ENCODE data around the gene ITIH4. TPM values are rescaled to one million over a fixed set of nuclear protein-coding genes. Genes with fewer than 3 reads are reported as not detected.

Gene ITIH4
- total RNA-seq, 1 experiment from 2014 or later = 0.80 TPM

GRCh38 chr3:52811452-52812011 is 18.9 kb downstream of the ITIH4 start:
- POLR2A ChIA-PET (ENCODE audit: unreplicated experiment) = interaction anchor here (0.7 kb wide), 1 partner anchor 135 kb away, joined by 4 read pairs; no protein-coding TSS in a partner anchor

GRCh38 chr3:52810923-52811322 is 19.5 kb downstream of the ITIH4 start:
- BruUV-seq (replicated peaks) = no TSS peak
- intact Hi-C loops (cut with micrococcal nuclease) = no loop called here
- Histone ChIP-seq H3K4me3 (ENCODE audit: low read length) (no peak overlapping the region), H3K27me3 (ENCODE audit: low read length) (no peaks in the 10 kb centered on the region), H3K9ac (ENCODE audit: low read length) (no peak overlapping the region), H3K4me1 (ENCODE audit: insufficient read depth, low read length) (no peaks in the 10 kb centered on the region), H4K20me1 (ENCODE audit: low read length) (no peaks in the 10 kb centered on the region), H3K79me2 (ENCODE audit: low read length) (no peaks in the 10 kb centered on the region), H2AFZ (ENCODE audit: low read length) (no peak overlapping the region), H3K9me2 (replicated peaks; ENCODE audit: low read length) (no peaks in the 10 kb centered on the region), H3K4me2 (ENCODE audit: low read length) (no peak overlapping the region), H3K36me3 (ENCODE audit: low read depth, low read length) (no peaks in the 10 kb centered on the region), H3K27ac (ENCODE audit: low read length) (no peak overlapping the region), H3K9me3 (ENCODE audit: low read length) (no peaks in the 10 kb centered on the region), H3F3A (ENCODE audit: low read length, unreplicated experiment) (no peaks in the 10 kb centered on the region)
- ATAC-seq = no peak
- ChIA-PET POLR2A (ENCODE audit: unreplicated experiment) (no interaction called here), CTCF (no interaction called here)
- TF ChIP-seq EZH2 (IDR thresholded peaks at IDR 0.05; ENCODE audit: low read length, unreplicated experiment) = no peak
- no peak for TF ChIP-seq EZH2phosphoT487 (IDR thresholded peaks at IDR 0.05; ENCODE audit: borderline replicate concordance, low read length)
- TF ChIP-seq, protein P1, sequence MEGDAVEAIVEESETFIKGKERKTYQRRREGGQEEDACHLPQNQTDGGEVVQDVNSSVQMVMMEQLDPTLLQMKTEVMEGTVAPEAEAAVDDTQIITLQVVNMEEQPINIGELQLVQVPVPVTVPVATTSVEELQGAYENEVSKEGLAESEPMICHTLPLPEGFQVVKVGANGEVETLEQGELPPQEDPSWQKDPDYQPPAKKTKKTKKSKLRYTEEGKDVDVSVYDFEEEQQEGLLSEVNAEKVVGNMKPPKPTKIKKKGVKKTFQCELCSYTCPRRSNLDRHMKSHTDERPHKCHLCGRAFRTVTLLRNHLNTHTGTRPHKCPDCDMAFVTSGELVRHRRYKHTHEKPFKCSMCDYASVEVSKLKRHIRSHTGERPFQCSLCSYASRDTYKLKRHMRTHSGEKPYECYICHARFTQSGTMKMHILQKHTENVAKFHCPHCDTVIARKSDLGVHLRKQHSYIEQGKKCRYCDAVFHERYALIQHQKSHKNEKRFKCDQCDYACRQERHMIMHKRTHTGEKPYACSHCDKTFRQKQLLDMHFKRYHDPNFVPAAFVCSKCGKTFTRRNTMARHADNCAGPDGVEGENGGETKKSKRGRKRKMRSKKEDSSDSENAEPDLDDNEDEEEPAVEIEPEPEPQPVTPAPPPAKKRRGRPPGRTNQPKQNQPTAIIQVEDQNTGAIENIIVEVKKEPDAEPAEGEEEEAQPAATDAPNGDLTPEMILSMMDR (conservative IDR thresholded peaks at IDR 0.05; ENCODE audit: low read depth, low read length) = no peak
- DNase-seq = no peak

More at GRCh38 chr3:52811452-52812011, 18.9 kb downstream of the ITIH4 start:
- no peak overlapping the region for H3K9ac ChIP-seq (ENCODE audit: low read length)
- TF ChIP-seq EZH2phosphoT487 (IDR thresholded peaks at IDR 0.05; ENCODE audit: borderline replicate concordance, low read length) (no peak), EZH2 (IDR thresholded peaks at IDR 0.05; ENCODE audit: low read length, unreplicated experiment) (no peak)
- TF ChIP-seq, protein P1 (conservative IDR thresholded peaks at IDR 0.05; ENCODE audit: low read depth, low read length) = no peak
- H2AFZ ChIP-seq (ENCODE audit: low read length) = no peak overlapping the region
- H3K9me2 ChIP-seq (replicated peaks; ENCODE audit: low read length) = no peaks in the 10 kb centered on the region
- H3K4me1 ChIP-seq (ENCODE audit: insufficient read depth, low read length) = no peaks in the 10 kb centered on the region
- H3K4me2 ChIP-seq (ENCODE audit: low read length) = no peak overlapping the region
- CTCF ChIA-PET = interaction anchor here (0.6 kb wide), 1 partner anchor 15 kb away, joined by 3 read pairs; no protein-coding TSS in a partner anchor
- no TSS peak for BruUV-seq (replicated peaks)
- H3K27me3 ChIP-seq (ENCODE audit: low read length) = no peaks in the 10 kb centered on the region
- H3K4me3 ChIP-seq (ENCODE audit: low read length) = no peak overlapping the region
- H3K27ac ChIP-seq (ENCODE audit: low read length) = no peak overlapping the region
- no peaks in the 10 kb centered on the region for H3F3A ChIP-seq (ENCODE audit: low read length, unreplicated experiment)
- H3K9me3 ChIP-seq (ENCODE audit: low read length) = no peaks in the 10 kb centered on the region
- H3K36me3 ChIP-seq (ENCODE audit: low read depth, low read length) = no peaks in the 10 kb centered on the region
- intact Hi-C loops (cut with micrococcal nuclease) = no loop called here
- H4K20me1 ChIP-seq (ENCODE audit: low read length) = no peaks in the 10 kb centered on the region
- no peaks in the 10 kb centered on the region for H3K79me2 ChIP-seq (ENCODE audit: low read length)
- DNase-seq (no peak), ATAC-seq (no peak)

- POLR2A ChIA-PET (ENCODE audit: unreplicated experiment) = no interaction called here
- H3F3A ChIP-seq (ENCODE audit: low read length, unreplicated experiment) = no peaks in the 10 kb centered on the region
- H3K27ac ChIP-seq (ENCODE audit: low read length) = no peak overlapping the region
- ATAC-seq = no peak
- no peaks in the 10 kb centered on the region for H3K9me3 ChIP-seq (ENCODE audit: low read length)
- no peaks in the 10 kb centered on the region for H3K27me3 ChIP-seq (ENCODE audit: low read length)
- H4K20me1 ChIP-seq (ENCODE audit: low read length) = no peaks in the 10 kb centered on the region
- H3K9me2 ChIP-seq (replicated peaks; ENCODE audit: low read length) = no peaks in the 10 kb centered on the region
- H3K36me3 ChIP-seq (ENCODE audit: low read depth, low read length) = no peaks in the 10 kb centered on the region
- H3K4me1 ChIP-seq (ENCODE audit: insufficient read depth, low read length) = no peaks in the 10 kb centered on the region
- H3K79me2 ChIP-seq (ENCODE audit: low read length) = no peaks in the 10 kb centered on the region
- intact Hi-C loops (cut with micrococcal nuclease) = no loop called here
- DNase-seq = no peak
- CTCF ChIA-PET = no interaction called here
- no TSS peak for BruUV-seq (replicated peaks)
- no peak overlapping the region for H3K4me3 ChIP-seq (ENCODE audit: low read length)
- no peak overlapping the region for H3K9ac ChIP-seq (ENCODE audit: low read length)
- no peak overlapping the region for H2AFZ ChIP-seq (ENCODE audit: low read length)
- no peak overlapping the region for H3K4me2 ChIP-seq (ENCODE audit: low read length)
- TF ChIP-seq, protein P1 (conservative IDR thresholded peaks at IDR 0.05; ENCODE audit: low read depth, low read length) = no peak
- no peak for TF ChIP-seq EZH2phosphoT487 (IDR thresholded peaks at IDR 0.05; ENCODE audit: borderline replicate concordance, low read length)
These were observed 20.7 kb downstream of the ITIH4 start for GRCh38 chr3:52809662-52810377.

All from PC-3 (cell line).